Sciatic nerve (tissue), 2 donors: ENCODE measurements around the gene ANKRD30B. TPM values are rescaled to one million over a fixed set of nuclear protein-coding genes. Genes with fewer than 3 reads are reported as not detected.
"Not testable (repeated sequence)": the region's sequence is repeated elsewhere in the genome, so short reads cannot be mapped to it uniquely, and the experiment has no call there.

Experiments used
- ATAC-seq: fragments of 200-7000 bp; cut with Tn5 transposase; one replicate; pipeline ENCODE4 v1.9.1; 2020; ENCODE audit warnings: mild to moderate bottlenecking, moderate library complexity
- DNase-seq: peaks from one replicate; pipeline ENCODE4 v3.0.0-alpha.2; 2020; ENCODE audit warnings: low spot score
- intact Hi-C: fragments of 100-400 bp; cut with DNase I; formaldehyde crosslinking; loops from one replicate; pipeline ENCODE4 v1.14.2; 2022
- microRNA-seq: library from miRNA; unstranded; fragments of <30 nt; microRNA quantifications from one replicate; pipeline ENCODE4 v1.2.0, GENCODE V29; 2020
- total RNA-seq: library from RNA; stranded (reverse); fragmentation: NEBNext Ultra II Directional; extraction: Animal tissue kit (Norgen Biotek cat#: 25700); gene quantifications from one replicate; pipeline ENCODE4 v1.2.1, GENCODE V29; 2021
- donor health status: DM: no; HTN: no; CAD: no.
- donor health status: DM: no; HTN: no; CAD: no.

Gene ANKRD30B
- total RNA-seq, 1 donor from 2014 or later: 17.2 TPM

DNA sequence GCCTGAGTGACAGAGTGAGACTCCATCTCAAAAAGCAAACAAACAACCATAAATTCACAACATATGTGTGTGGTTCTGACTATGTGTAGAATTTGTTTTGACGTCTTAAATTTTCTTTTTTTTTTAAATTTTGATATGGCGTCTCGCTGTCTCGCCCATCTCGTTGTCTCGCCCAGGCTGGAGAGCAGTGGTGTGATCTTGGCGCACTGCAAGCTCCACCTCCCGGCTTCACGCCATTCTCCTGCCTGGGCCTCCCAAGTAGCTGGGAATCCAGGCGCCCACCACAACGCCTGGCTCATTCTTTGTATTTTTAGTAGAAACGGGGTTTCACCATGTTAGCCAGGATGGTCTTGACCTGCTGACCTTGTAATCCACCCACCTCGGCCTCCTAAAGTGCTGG is 63.1 kb downstream of the ANKRD30B start:
- ATAC-seq, DNase-seq, intact Hi-C loops: not testable (repeated sequence)

DNA sequence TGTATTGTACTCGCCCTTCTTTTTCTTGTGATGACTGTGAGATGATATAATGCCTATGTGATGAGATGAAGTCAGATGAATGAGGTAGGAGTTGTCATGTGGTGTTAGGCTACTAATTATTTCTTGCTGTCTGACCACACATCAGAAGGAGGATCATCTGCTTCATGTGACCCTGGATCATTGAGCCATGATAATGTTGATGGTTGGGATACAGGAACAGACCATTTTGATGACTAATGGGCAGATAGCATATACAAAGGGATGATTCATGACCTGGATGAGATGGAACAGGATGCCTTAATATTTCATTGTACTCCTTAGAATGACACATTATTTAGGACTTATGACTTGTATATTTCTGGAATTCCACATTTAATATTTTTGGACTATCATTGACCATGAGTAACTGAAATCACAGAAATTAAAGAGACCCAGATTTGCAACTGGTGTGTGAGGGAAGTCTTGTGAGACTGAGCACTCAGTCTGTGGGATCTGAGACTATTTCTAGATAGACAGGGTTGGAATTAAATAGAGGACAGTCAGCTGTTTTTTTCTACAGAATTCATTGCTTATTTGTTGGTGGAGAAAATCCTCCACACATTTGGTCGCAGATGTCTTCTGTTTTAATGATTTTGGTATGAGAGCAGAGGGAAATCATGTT is 79.1 kb downstream of the ANKRD30B start:
- ATAC-seq, intact Hi-C loops: not testable (repeated sequence)

DNA sequence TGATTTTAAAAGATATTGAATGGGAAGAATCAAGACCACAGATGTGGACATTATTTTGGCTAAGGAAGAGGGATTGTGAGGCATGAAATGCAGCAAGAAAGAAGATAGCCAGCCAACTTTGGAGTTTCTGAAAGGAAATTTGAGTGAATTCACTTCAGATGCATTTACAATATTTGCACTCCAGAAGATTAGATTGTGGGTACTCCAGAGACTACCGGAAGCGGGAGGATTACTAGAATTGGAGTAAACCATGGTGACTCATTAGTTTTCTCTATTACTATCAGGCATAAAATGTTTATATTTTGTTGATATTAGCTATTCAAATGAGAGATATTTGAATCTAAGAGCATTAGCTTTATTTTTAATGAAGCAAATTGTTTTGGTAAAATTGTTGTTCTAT is 93.6 kb downstream of the ANKRD30B start:
- intact Hi-C loops, DNase-seq, ATAC-seq: not testable (repeated sequence)

More for the DNA sequence above, 79.1 kb downstream of the ANKRD30B start:
- DNase-seq: not testable (repeated sequence)

DNA sequence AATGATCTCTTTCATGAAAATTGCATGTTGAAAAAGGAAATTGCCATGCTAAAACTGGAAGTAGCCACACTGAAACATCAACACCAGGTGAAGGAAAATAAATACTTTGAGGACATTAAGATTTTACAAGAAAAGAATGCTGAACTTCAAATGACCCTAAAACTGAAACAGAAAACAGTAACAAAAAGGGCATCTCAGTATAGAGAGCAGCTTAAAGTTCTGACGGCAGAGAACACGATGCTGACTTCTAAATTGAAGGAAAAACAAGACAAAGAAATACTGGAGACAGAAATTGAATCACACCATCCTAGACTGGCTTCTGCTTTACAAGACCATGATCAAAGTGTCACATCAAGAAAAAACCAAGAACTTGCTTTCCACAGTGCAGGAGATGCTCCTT is 103.6 kb downstream of the ANKRD30B start:
- DNase-seq, intact Hi-C loops, ATAC-seq: not testable (repeated sequence)

DNA sequence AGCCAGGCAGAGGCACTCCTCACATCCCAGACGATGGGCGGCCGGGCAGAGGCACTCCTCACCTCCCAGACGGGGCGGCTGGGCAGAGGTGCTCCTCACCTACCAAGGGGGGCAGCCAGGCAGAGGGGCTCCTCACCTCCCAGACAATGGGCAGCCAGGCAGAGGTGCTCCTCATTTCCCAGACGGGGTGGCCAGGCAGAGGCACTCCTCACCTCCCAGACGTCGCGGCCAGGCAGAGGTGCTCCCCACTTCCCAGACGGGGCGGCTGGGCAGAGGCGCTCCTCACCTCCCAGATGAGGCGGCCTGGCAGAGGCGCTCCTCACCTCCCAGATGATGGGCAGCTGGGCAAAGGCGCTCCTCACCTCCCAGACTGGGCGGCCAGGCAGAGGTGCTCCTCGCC is 107.7 kb downstream of the ANKRD30B start:
- intact Hi-C loops, DNase-seq, ATAC-seq: not testable (repeated sequence)

DNA sequence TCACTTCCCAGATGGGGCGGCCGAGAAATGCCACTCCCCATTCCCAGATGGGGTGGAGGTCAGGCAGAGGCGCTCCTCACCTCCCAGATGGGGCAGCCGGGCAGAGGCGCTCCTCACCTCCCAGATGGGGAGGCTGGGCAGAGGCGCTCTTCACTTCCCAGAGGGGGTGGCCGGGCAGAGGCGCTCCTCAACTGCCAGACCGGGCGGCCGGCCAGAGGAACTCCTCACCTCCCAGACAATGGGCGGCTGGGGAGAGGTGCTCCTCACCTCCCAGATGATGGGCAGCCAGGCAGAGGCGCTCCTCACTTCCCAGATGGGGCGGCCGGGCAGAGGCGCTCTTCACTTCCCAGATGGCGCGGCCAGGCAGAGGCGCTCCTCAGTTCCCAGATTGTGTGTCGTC is 108.3 kb downstream of the ANKRD30B start:
- intact Hi-C loops, ATAC-seq, DNase-seq: not testable (repeated sequence)

DNA sequence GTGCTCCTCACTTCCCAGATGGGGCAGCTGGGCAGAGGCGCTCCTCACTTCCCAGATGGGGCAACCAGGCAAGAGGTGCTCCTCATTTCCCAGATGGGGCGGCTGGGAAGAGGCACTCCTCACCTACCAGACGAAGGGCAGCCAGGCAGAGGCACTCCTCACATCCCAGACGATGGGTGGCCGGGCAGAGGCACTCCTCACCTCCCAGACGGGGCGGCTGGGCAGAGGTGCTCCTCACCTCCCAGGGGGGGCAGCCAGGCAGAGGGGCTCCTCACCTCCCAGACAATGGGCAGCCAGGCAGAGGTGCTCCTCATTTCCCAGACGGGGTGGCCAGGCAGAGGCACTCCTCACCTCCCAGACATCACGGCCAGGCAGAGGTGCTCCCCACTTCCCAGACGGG is 110.5 kb downstream of the ANKRD30B start:
- DNase-seq, ATAC-seq, intact Hi-C loops: not testable (repeated sequence)

DNA sequence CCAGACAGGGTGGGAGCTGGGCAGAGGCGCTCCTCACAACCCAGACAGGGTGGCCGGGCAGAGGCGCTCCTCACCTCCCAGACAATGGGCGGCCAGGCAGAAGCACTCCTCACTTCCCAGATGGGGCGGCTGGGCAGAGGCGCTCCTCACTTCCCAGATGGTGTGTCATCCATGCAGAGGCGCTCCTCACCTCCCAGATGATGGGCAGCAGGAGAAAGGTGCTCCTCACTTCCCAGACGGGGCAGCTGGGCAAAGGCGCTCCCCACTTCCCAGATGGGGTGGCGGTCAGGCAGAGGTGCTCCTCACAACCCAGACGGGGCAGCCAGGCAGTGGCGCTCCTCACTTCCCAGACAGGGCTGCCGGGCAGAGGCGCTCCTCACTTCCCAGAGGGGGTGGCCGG is 112.0 kb downstream of the ANKRD30B start:
- ATAC-seq, intact Hi-C loops, DNase-seq: not testable (repeated sequence)

DNA sequence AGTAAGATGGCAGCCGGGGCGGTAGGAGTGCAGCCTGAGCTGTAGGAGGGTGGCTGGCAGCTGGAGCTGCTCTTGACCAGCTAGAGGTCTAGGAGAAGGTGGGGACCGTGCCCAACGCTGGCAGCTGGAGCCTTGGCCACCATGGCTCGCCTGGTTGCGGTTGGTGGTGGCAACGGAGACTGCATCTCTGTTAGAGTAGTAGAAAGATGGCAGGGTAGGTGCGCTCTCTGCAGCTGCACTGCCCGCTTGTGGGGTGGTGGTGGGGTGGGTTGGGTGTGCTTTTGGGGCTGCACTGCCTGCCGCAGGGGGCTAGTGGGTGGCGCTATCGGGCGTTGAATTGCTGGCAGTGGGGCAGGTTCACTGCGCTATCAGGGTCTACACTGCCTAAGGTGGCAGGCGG is 118.5 kb downstream of the ANKRD30B start:
- intact Hi-C loops, ATAC-seq, DNase-seq: not testable (repeated sequence)

DNA sequence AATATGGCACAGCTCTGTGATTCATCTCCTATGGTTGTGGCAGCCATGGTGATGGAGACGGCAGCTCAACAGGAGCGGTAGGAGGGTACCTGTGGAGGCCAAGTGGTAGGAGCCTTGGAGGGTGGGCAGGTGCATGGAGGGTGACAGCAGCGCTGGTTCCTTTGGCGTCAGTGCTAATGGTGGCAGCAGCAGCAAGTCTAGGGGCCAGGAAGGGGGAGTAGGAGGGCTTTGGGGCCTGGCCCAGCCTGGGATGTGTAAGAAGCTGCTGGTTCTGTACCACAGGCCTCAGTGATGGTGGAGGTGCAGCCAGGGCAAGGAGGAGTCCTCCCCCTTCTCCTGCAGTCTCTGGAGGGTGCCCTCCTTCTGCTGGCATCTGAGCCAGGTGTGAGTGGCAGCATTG is 120.0 kb downstream of the ANKRD30B start:
- DNase-seq, intact Hi-C loops, ATAC-seq: not testable (repeated sequence)

DNA sequence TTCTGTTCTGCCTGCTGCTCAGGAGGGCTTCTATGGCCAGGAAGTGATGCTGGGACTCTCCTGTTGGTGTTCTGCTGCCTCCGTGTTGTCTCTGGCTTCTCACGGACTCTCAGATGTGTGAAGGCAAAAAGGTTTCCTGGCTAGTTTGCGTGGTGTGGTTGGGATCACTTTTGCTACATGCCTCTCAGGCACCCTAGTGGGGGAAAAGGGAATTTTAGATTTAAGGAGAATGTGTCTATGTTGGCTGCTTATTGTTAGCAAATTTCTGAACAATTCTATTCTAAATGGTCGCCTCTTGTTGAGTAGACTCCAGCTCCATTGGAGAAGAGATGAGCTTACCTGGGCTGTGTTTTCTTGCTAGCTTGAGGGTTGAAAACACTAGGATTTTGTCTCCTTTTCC is 120.9 kb downstream of the ANKRD30B start:
- intact Hi-C loops, ATAC-seq, DNase-seq: not testable (repeated sequence)

DNA sequence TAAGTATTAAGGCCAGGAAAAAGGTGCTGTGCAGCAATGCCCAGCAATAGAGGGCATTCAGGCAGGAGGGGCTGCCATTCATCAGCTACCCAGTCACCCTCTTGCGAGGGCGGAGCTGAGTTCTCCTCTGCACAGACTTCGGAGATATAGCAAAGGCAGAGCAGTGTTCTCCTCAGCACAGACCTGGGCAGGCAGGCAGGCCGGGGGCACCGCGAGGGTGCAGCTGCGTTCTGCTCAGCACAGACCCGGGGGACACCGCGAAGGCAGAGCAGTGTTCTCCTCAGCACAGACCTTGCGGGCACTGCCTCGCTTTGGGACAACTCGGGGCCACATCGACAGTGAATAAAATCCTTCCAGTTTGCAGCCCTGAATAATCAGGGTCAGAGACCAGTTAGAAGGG is 130.9 kb downstream of the ANKRD30B start:
- DNase-seq, ATAC-seq, intact Hi-C loops: not testable (repeated sequence)

DNA sequence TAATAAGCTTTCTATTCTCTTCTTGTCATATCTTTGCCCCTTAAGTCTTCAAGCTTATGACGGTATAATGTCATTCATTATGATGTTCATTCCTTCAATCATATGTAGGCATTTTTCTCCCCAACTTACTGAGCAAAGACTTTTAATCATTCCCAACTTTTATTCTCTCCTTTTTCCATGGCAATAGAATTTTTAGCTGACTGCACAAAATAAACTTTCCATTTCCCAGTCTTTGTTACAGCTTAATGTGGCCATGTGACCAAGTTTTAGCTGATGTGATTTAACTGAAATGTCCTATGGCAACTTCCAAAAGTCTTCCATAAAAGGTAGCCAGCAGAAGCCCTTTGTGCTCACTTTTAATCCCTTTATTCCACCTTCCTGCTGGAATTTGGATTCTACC is 152.5 kb downstream of the ANKRD30B start:
- intact Hi-C loops: no loop called here
- ATAC-seq (no peak), DNase-seq (no peak)

Small RNA genes lying within 50 kb of the gene (microRNA-seq; reads per million reads assigned to microRNA genes)
- gene MIR3156-2: not detected

Other genes starting within 250 kb of the ANKRD30B start
- gene POTEC, start 204.6 kb upstream of the ANKRD30B start, total RNA-seq: not detected